ENCODE measurements around the gene TUBB2B.

The TUBB2B gene

DNA sequence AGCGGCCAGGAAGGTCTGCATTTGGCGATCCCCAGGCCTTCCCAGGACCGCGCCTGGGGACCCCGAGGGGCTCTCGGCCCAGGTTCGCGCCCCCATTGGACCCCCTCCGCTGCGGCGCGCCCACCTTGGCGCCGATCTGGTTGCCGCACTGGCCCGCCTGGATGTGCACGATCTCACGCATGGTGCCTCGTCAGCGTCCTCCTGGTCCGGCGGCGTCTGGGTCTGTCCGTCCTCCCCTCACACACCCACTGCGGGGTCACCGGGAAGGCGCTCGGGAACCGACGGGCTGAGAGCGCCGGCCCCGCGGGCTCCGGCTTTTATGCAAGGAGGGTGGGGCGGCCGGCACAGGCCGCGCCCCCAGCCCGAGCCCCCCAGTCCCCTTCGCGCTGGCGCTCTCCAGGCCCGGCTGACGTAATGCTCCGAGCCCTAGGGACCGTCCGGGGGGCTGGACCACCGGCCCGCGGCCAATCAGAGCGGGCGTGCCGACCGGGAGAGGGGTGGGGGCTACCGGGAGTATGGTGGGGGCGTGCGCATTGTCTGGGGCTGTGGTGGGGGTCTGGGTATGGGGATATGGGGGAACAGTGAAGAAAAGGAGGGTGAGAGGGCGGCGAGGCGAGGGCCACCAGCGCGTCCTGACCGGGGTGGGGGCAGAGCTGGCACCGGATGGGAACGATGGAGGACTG, at the start of gene TUBB2B:
Gene TUBB2B, minus strand, starts transcription at position 291 of the 683 bp plus-strand sequence. Its CDS starts 110 bp downstream, at position 181.
- DNase-seq (ENCODE audit: low read depth, low spot score): no peak

DNA sequence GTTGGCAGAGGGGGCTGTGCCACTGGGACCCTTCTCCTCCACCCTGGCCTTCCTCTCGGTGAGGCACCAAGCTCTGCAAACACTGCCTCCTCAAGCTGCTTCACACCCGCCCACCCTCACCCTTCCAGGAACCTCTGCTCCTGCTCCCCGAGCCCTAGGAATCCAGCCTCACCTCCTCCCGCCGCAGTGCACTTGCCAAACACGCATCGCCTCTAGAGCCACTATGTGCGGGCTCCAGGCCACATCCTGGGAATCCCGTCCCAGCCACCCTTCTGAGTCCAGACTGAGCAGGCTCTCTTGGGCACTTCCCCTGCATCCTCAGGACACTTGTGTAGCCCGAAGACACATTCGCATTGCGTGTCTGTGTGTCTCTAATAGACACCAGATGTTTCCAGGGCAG, 49.8 kb upstream of the TUBB2B start:
- DNase-seq (ENCODE audit: low read depth, low spot score): no peak

DNA sequence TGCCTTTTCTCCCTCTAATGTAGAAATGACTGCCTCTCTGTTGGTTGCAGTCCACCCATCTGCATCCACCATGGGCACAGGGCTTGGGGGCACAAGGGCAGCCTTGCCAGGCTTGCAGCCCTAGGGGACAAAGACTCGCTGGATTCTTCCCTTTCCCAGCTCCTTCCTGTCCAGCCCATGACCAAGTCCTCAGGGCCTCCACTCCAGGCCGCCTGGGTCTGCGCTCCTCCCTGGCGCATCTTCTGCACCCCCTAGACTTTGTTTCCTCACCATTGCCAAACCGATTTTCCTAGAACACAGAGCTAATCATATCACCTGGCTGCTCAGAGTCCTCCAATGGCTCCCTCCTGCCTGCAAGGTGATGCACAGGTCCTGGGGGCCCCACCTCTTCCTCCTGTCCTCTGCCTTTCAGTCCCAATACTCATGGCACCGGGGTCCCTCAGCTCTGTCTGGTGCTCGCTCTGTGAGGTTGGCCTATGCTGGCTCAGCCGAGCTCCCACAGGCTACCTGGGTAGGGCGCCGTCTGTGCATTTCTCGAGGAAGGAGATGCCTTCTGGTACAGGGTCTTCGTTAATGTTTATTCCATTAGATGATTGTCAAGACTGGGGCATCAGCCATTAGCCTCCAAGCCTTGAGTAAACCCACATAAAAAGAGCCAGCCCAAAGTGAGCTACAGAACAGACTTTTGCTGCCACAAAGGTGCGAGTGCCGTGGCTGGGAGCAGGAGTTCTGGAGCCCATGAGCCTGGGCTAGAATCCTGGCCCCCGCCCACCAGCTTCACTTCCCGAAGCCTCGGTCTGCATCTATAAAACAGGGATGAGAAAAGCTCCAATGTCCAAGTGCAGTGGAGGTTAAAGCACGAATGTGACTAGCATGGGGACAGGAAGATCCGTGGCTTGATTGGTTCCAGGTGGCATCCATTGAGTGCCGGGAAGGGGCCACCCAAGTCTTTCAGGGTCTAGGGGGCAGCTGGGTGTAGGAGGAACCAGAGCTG, 49.0 kb upstream of the TUBB2B start:
- DNase-seq (ENCODE audit: low read depth, low spot score): no peak

DNA sequence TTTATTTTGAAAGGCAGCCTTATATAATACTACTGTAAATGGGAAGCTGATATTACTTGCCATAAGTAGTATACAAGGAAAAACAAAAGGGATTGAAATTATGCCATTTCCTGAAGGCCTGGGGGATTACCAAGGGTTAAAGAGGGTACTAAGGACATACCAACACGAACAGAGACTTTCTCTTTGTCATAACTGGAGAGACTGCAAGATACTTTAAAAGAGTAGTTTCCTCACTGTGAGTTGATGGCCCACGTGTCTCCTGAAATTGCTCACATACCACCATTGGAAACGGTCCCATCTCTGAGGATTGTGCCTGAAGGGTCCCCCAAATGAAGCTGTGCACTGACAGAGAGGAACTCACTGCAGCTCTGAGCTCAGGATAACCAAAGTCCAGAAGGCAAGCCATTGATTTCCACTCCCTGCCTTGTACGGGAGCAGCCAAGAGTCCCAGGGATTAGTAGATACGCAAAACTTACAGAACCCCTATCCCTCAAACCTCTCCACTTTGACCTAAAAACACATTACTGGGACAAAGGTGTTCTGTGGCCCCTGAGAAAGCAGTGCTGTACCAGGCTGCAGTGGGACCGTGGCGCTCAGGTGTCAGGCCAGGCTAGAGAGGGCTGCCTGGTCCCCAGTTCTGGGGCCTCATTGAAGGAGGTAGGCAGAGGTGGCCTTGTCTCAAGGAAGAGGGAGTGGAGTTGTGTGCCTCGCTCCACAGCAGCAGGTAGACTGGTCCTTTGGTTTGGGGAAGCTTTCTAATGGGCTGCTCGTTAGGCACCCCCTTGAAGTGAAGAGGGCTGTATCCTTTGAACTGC, 46.5 kb upstream of the TUBB2B start:
- DNase-seq (ENCODE audit: low read depth, low spot score): no peak

DNA sequence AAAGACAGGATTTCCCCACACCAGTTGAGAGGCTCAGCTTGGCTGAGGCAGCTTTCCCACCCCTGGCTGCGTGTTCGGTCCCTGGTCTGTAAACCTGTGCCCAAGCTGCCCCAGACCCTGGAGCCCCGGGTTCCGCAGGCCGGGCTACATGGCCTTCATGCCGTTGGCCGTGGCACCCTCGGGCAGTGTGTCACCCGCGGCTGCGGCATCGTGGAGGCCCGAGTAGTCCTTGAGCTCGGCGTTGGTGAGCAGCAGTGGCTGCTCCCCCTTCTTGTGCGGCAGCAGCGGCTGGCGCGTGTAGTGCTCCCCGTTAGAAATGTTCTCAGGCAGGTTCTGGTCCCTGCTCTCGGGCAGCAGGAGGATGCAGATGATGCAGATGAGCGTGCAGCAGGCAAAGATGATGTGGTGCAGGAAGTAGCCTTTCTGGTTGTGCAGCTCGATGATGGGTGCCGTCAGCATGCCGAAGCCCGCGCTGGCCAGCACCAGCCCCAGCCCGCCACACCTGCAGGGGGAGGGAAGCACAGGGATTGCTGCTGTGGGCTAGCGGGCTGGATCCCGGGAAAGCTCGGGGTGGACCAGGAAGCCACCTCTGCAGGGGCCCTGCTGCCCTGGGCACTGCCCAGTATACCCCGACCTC, 45.6 kb upstream of the TUBB2B start:
- DNase-seq (ENCODE audit: low read depth, low spot score): no peak

DNA sequence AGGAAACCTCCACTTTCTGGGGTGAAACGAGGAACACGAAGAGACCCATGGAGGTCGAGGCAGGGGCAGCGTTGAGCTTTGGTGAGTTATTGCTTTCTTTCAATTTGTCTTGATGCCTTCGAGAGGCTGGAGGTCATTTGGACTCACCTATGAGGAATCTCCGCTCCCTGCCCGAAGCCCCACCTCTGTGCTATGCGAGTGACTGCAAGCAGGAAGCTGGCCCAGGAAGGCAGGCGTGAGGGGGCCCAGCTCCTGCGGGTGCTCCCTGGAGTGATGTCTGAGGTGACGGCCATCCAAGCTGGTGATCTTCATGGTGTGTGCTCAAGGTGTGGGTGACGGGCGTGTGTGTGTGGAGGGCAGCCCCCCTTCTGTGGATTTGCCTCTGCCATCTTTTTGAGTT, 44.3 kb upstream of the TUBB2B start:
- no peak for DNase-seq (ENCODE audit: low read depth, low spot score)

DNA sequence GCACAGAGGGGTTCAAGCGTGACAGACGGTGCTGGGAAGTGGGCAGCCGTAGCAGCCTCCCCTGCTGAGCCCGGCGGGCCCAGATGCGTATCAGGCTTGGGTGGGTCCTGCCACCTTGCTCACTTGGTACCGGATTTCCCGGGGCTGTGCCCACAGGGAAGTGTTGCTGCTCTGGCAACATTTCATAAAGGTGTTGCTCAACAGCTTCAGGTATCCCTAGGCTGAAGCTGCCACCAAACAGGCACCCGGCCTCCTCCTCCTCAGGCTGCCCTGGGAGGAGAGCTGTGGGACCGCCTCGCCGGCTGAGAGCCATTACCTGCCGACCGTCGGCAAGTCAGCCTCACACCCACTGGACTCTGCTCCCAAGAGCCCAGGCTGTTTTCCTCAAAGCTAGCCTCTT, 42.8 kb upstream of the TUBB2B start:
- no peak for DNase-seq (ENCODE audit: low read depth, low spot score)

DNA sequence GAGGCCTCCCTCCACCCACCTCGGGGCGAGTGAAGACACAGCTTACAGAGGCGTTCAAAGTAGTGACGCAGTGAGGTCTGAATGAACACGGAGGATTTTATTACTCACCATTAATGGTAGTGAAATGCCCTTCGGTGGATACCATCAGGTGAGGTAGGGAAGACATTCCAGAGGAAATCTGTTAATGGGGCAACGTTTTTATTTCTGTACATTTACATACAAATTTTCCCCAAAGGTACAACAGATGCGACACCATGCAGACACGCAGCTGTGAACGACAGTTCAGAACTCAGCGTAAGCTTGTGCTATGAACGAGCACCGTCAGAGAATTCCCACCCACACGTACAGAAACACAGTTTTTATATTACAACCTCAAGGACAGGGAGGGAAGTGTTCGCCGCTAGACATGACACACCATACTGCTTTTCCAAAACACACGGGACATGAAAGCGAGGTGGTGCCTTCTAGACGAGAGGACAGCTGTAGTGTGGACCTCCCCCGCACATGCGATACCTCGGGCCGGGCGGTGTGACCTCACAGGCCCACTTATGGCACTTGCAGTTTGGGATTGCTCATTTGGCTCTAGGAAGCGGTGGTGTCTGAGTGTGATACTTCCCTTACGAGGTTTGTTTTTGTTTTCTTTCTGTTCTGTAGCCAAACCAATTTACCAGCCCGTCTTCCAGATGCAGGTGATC, 42.0 kb upstream of the TUBB2B start:
- no peak for DNase-seq (ENCODE audit: low read depth, low spot score)

DNA sequence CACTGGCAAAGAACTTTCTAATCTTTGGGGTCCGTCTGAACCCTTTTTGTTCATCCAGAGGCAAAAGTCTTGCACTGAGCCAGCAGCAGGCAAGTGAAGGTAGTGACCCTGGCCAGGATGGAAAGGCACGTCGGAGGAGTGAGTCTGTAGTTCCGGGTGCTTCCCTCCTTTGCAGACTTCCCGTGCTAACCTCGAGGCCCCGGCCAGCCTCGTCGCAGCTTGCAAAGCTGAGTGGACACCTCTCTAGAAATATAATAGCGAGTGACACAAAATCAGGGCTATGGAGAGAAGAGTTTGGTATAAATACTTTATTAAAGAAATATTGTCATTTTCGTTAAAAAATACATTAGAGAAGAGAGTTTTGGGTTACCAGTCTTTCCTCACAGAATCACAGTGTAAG, 41.2 kb upstream of the TUBB2B start:
- no peak for DNase-seq (ENCODE audit: low read depth, low spot score)

DNA sequence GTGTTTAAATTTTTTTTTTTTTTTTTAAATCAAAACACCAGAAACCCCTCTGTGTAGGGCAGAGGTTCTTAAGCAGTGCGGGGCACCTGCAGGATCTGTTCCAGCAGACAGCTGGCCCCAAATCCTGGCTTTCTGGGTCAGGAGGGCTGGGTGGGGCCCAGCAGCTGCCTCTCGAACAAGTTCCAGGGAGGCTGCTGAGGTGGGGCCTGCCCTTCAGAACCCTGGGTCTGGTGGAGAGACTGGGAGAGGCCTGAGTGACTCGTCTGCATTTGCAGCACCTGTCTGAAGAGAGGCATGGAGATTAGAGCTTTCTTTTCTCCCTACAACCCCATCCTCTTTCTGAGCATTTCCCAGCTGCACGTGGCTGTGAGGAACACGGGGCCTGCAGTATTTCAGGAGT, 39.7 kb upstream of the TUBB2B start:
- DNase-seq (ENCODE audit: low read depth, low spot score): no peak

DNA sequence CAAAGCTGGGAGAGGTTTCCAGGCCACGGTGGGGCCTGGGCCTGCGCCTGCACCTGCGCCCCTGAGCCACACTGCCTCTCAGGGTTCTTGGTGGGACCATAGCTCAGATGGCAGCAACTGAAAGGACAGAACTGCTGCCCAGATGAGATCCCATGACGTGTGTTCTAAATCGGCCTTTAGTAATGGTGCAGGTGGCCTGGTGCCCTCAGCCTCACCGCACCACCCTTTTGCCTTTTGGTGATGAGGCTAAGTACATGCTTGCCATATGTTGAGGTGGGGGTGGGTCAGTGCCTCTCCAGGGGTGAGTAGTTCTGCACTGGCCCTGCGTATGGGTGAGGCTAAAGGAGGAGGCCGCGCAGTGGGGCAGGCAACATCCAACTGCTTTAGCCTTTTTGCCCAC, 38.7 kb upstream of the TUBB2B start:
- no peak for DNase-seq (ENCODE audit: low read depth, low spot score)

DNA sequence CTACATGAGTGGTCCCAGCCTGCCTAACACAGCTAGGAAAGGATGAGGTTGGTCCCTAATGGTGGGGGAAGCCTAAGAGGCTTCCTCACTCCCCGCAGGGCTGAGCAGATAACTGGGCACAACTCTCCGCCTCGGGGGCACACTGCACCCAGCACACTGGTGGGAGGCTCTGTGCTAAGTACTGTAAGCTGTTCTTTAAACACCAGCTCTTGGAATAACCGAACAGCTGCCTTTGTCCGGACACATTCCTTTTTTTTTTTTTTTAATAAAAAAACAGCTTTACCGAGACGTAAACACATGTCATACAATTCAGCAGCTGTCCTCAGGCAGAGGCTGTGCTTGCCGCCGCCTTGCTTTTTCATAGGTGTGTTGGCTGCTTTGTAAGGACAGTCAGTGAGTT, 38.2 kb upstream of the TUBB2B start:
- DNase-seq (ENCODE audit: low read depth, low spot score): no peak

DNA sequence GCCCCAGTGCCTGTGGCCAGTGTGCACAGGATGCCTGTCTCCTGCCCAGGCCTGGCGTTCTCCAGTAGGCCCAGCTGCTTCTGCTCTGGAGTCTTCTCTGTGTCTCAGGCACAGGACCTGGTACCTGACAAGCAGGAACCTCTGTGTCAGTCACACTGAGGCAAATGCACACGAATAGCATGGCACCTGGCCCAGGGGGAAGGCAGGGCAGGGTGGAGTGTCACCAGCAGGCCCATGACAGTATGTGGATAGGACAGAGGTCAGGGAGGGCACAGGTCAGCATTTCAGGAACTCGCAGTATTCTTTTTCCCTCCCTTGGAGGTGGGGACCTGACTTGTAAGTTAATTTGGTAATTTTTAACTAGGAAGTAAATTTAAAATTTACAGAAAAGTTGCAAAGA, 36.9 kb upstream of the TUBB2B start:
- DNase-seq (ENCODE audit: low read depth, low spot score): no peak

DNA sequence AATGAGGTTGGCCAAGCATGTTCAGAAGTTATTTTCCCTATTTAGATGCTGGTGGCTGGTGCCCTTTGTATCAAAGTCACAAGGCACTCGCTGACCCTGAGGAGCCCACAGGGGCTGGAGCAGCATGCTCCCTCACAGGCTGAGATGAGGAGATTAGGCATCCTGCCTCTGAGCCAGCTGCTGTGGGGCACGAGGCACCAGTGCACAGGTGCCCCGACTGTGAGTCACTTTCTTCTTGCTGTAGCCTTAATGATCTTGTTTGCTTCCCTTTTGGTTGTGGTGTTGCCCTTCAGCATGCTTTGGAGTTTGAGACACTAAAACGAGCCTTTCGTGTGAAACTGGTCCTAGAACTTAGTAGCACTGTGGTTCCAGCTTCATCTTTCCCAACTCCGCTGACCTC, 35.6 kb upstream of the TUBB2B start:
- no peak for DNase-seq (ENCODE audit: low read depth, low spot score)

DNA sequence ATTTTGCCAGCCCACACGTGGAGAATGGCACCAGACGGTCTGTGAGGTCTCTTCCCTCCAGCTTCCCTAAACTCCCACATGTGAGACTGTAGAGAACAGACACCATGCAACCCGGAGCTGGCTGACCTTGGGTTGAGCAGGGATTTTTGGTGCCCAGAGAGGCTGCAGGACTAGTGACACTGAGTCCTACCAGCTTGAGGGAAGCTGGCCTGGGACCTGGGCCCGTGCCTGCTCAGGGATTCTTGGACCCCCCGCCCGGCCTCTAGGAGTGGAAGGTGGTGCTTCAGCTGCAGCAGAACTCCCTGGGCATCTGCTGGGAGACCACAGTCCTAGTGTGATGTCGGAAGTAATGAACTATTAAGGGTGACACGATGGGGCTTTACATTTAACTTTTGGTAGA, 34.5 kb upstream of the TUBB2B start:
- no peak for DNase-seq (ENCODE audit: low read depth, low spot score)

DNA sequence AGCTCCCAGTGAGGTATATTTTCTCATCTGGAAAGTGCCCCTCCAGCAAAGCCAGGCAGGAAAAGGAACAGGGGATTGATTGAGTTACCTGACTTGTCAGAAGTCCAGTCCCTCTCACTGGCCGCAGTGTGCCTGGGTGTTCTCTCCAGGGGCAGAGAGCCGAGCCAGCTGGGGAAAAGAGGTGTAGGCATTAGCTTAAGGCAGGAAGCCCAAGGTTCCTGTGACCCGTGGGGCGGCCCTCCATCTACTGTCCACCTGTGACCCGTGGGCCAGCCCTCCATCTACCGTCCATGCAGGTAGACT, 34.0 kb upstream of the TUBB2B start:
- DNase-seq (ENCODE audit: low read depth, low spot score): no peak

DNA sequence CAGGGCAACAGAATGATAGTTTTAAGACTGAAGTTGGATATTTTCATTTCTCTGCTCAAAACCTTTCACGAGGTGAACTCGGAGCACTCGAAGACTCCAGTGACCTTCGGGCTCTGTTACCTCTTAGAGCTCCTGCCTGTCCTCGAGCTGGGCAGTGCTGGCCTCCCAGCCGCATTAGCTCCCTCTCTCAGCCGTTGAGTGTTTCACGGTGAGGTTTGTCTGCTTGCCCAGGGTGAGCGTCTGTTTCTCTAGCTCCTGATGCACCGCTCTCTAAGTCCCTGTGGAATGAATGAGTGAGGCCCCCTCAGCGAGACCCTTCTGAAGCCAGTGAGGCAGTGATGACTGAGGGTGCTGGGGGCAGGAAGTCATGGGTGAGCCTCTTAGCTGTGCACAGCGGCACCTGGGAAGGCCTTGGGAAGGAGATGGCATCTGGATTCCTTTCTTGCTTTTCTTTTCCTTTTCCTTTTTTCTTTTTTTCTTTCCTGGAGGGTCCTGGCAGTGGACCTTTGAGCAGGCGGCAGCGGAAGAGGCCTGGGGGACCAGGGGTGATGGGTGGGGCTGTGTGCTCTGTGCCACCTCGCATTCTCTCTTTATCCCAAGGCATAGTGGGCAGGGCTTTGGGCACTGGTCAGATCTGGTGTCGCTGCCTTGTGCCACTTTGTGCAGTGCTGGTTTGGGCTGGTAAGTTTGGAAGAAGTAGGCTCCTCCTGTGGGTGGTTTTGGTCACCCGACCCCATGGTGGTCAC, 33.5 kb upstream of the TUBB2B start:
- no peak for DNase-seq (ENCODE audit: low read depth, low spot score)

DNA sequence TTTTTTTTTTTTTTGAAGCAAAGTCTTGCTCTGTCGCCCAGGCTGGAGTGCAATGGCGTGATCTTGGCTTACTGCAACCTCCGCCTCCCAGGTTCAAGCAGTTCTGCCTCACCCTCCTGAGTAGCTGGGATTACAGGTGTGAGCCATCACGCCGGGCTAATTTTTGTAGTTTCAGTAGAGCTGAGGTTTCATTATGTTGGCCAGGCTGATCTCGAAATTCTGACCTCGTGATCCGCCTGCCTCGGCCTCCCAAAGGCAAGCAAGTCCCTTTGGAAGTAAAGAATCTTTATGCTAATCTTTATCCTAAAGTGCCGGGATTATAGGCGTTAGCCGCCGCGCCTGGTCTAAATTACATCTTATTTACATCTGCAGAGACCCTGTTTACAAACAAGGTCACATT, 32.8 kb upstream of the TUBB2B start:
- DNase-seq (ENCODE audit: low read depth, low spot score): no peak

DNA sequence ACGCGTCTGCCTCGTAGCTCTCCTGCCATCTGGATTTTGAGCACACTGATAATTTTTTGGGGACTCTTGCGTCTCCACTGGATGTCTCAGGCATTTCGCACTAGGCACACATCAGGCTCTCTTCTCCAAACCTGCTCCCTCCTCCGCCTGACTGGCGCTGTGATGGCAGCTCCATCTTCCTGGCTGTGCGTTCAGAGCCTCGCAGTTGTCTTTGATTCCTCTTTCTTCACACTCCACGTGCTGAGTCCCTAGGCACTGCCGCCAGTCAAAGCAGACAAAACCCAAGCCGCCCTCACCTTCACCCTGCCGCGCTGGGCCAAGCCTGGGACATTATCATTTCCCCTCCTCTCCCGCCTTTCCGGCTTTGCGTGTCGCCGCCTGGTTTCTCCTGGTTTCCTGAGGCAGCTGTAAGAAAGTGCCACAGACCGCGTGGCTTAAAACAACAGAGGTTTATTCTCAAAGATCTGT, 32.1 kb upstream of the TUBB2B start:
- no peak for DNase-seq (ENCODE audit: low read depth, low spot score)

DNA sequence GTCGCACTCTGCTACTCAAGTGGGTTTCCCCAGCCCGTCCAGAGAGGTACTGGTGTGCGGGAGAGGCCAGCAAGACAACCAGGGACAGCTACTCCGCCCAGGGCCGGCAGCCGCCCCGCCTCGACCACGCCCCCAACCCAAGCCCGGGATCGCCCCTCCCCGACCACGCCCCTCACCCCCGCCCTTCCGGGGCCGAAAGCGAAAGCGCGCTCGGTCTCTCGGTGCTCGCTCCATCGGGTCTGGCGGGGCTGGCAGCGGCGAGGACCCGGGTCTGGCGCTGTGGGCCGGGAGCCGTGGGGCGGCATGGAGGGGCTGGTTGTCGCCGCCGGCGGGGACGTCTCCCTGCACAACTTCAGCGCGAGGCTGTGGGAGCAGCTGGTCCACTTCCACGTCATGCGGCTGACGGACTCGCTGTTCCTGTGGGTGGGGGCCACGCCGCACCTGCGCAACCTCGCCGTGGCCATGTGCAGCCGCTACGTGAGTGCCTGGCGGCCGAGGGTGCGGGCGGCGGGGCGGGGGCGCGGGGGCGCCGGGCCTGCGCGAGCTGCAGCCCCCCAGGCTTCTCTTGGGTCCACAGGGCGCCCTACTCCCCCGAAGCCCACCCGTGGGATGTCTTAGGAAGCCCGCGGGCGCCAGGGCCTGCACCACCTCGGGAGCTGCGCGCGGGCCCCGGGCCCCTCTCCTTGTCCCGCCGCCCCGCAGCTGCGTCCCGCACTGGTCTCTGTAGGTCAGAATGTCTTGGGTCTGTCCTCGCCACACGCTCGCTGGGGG, 31.5 kb upstream of the TUBB2B start, which contains the start of gene PSMG4:
Gene PSMG4, plus strand, starts transcription at position 228 of the 771 bp plus-strand sequence. Its CDS starts 76 bp downstream, at position 304.
- no peak for DNase-seq (ENCODE audit: low read depth, low spot score)
